Duodenal mucosa (tissue), 2 donors: ENCODE results near the gene GALNT13.

ENCODE experiments used
- H3K27ac ChIP-seq: one replicate; pipeline ENCODE4 v1.7.0; 2013; ENCODE audit warnings: low read depth, low read length
- H3K27me3 ChIP-seq, 2 donors: one replicate each; pipeline ENCODE4 v1.7.0; 2013; ENCODE audit warnings: low read length in 2 of 2, control low read depth in 1 of 2; ENCODE audit not compliant: insufficient read depth in 2 of 2, control insufficient read depth in 1 of 2
- H3K36me3 ChIP-seq, 2 donors: one replicate each; pipeline ENCODE4 v1.7.0; 2013; ENCODE audit warnings: low read length in 2 of 2, control low read depth in 1 of 2; ENCODE audit not compliant: insufficient read depth in 2 of 2, control insufficient read depth in 1 of 2
- H3K4me1 ChIP-seq, 2 donors: one replicate each; pipeline ENCODE4 v1.7.0; 2013; ENCODE audit warnings: low read length in 2 of 2, control low read depth in 1 of 2; ENCODE audit not compliant: insufficient read depth in 2 of 2, control insufficient read depth in 1 of 2
- H3K4me3 ChIP-seq, 2 donors: one replicate each; pipeline ENCODE4 v1.7.0; 2013; ENCODE audit warnings: low read length in 2 of 2, low read depth in 1 of 2
- H3K9ac ChIP-seq, 2 donors: one replicate each; pipeline ENCODE4 v1.7.0; 2013; ENCODE audit warnings: low read length in 2 of 2, low read depth in 1 of 2
- H3K9me3 ChIP-seq, 2 donors: one replicate each; pipeline ENCODE4 v1.7.0; 2013; ENCODE audit warnings: low read length in 2 of 2, control low read depth in 1 of 2; ENCODE audit not compliant: control insufficient read depth in 1 of 2

The GALNT13 gene

DNA sequence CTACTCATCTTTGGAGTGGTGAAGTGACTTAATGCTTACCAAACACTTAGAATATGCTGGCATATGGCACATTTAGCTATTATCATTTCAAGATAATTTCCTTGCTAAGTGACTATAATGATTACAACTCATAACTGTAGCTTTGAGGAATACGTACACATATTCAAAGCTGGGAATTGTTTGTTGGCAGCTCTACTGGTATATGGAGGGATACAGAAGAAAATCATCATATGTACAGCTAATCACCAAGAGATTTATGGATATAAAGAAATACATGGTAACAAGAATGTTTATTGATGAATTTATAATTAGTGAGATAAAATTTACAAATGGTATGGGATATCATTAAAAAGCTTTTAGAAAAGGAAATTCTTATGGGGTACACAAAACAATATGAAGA, 207.2 kb downstream of the GALNT13 start:
- Histone ChIP-seq H3K9me3 (no peaks in the 10 kb centered on the region), H3K9ac (no peak overlapping the region), H3K4me1 (no peaks in the 10 kb centered on the region), H3K36me3 (no peaks in the 10 kb centered on the region), H3K27me3 (no peaks in the 10 kb centered on the region), H3K4me3 (no peak overlapping the region), H3K27ac (no peak overlapping the region)

DNA sequence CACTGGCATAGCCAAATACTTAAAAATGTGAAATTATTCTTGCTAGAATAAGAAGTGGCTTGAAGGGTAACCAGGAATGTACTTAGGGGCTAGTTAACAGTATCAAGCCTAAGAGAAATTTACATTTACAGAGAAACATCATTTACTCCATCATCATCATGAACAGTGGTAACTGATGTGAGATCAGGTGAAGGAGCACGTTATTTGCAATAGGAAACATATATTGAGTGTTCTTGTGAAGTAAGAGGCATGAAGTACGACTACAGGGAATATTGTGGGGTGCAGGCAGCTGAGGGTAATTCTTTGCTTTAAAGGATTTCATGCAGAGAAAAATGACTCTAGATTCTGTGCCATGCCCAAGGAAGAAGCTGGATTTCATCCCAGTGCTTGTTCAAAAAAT, 220.8 kb downstream of the GALNT13 start:
- H3K27me3 ChIP-seq: no peaks in the 10 kb centered on the region
- H3K36me3 ChIP-seq: no peaks in the 10 kb centered on the region
- no peaks in the 10 kb centered on the region for H3K9me3 ChIP-seq
- H3K4me1 ChIP-seq: no peaks in the 10 kb centered on the region
- H3K9ac ChIP-seq: no peak overlapping the region
- H3K4me3 ChIP-seq: no peak overlapping the region
- no peak overlapping the region for H3K27ac ChIP-seq

GRCh38 chr2:154093856-154094255, 222.1 kb downstream of the GALNT13 start:
- H3K4me1 ChIP-seq: no peaks in the 10 kb centered on the region
- H3K36me3 ChIP-seq: no peaks in the 10 kb centered on the region
- H3K27me3 ChIP-seq: no peaks in the 10 kb centered on the region
- no peak overlapping the region for H3K27ac ChIP-seq
- no peak overlapping the region for H3K9ac ChIP-seq
- no peaks in the 10 kb centered on the region for H3K9me3 ChIP-seq
- no peak overlapping the region for H3K4me3 ChIP-seq

- H3K9ac ChIP-seq: no peak overlapping the region
- no peaks in the 10 kb centered on the region for H3K27me3 ChIP-seq
- no peaks in the 10 kb centered on the region for H3K9me3 ChIP-seq
- no peak overlapping the region for H3K4me3 ChIP-seq
- no peak overlapping the region for H3K27ac ChIP-seq
- H3K4me1 ChIP-seq: no peaks in the 10 kb centered on the region
- no peaks in the 10 kb centered on the region for H3K36me3 ChIP-seq
These were observed 226.2 kb downstream of the GALNT13 start for GRCh38 chr2:154097833-154098398.

- no peaks in the 10 kb centered on the region for H3K4me1 ChIP-seq
- no peak overlapping the region for H3K9ac ChIP-seq
- no peak overlapping the region for H3K27ac ChIP-seq
- no peaks in the 10 kb centered on the region for H3K27me3 ChIP-seq
- H3K9me3 ChIP-seq: peaks cover 0 to 2% of the 10 kb centered on the region in 2 donors
- H3K36me3 ChIP-seq: no peaks in the 10 kb centered on the region
- no peak overlapping the region for H3K4me3 ChIP-seq
These were observed 249.0 kb downstream of the GALNT13 start for GRCh38 chr2:154120706-154121105.

GRCh38 chr2:154125891-154126290, 254.2 kb downstream of the GALNT13 start:
- Histone ChIP-seq H3K4me3 (no peak overlapping the region), H3K4me1 (no peaks in the 10 kb centered on the region), H3K27me3 (no peaks in the 10 kb centered on the region), H3K9me3 (no peaks in the 10 kb centered on the region), H3K9ac (no peak overlapping the region), H3K36me3 (no peaks in the 10 kb centered on the region), H3K27ac (no peak overlapping the region)

- H3K4me1 ChIP-seq: no peaks in the 10 kb centered on the region
- H3K9me3 ChIP-seq: no peaks in the 10 kb centered on the region
- H3K4me3 ChIP-seq: no peak overlapping the region
- no peak overlapping the region for H3K27ac ChIP-seq
- H3K9ac ChIP-seq: no peak overlapping the region
- H3K27me3 ChIP-seq: no peaks in the 10 kb centered on the region
- H3K36me3 ChIP-seq: no peaks in the 10 kb centered on the region
These were observed 259.1 kb downstream of the GALNT13 start for GRCh38 chr2:154130821-154131220.

DNA sequence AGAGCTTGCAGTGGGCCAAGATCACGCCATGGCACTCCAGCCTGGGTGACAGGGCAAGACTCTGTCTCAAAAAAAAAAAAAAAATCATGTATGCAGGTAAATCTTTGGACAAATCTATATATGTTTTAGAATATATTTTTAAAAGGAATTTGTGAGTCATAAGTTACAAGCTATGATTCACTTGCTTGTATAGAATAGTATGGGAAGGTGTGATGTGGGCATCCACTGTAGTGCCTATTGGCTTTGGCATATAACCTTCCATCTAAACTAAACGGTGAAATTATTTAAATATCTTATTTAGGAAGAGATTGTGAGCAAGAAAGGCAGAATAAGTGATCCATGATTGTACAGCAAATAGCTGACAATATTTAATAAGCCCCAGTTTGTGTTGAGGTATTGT, 261.1 kb downstream of the GALNT13 start:
- no peaks in the 10 kb centered on the region for H3K9me3 ChIP-seq
- H3K9ac ChIP-seq: no peak overlapping the region
- H3K27me3 ChIP-seq: no peaks in the 10 kb centered on the region
- no peaks in the 10 kb centered on the region for H3K36me3 ChIP-seq
- no peaks in the 10 kb centered on the region for H3K4me1 ChIP-seq
- H3K27ac ChIP-seq: no peak overlapping the region
- H3K4me3 ChIP-seq: no peak overlapping the region

GRCh38 chr2:154133823-154134222, 262.1 kb downstream of the GALNT13 start:
- Histone ChIP-seq H3K27me3 (no peaks in the 10 kb centered on the region), H3K9me3 (no peaks in the 10 kb centered on the region), H3K4me1 (no peaks in the 10 kb centered on the region), H3K27ac (no peak overlapping the region), H3K36me3 (no peaks in the 10 kb centered on the region), H3K9ac (no peak overlapping the region), H3K4me3 (no peak overlapping the region)

DNA sequence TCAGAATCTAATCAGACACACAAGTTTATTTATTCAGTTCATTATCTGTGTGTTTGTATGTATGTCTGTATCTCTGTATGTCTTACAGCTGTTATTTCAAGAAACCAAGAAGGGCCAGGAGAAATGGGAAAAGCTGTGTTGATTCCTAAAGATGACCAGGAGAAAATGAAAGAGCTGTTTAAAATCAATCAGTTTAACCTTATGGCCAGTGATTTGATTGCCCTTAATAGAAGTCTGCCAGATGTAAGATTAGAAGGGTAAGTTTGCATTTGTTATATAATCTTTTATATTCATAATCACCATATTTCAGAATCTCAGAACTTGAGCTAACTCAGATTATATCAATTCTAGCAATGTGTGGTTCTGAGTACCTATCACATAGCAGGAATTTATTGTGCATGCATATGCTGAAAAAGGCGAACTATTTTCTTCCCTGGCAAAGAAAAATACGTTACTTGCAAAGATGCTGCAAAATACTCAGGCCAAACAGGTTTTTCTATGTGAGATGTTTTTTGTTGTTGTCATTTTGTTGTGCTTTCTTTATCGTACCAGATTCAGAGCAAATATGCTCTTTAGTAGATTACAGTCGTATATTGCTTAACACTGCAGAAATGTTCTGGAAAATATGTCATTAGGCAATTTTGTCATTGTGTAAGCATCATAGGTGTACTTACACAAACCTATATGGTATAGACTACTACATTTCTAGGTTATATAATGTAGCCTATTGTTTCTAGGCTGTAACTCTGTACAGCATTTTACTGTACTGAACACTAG, 268.7 kb downstream of the GALNT13 start:
- H3K4me1 ChIP-seq: no peaks in the 10 kb centered on the region
- H3K36me3 ChIP-seq: no peaks in the 10 kb centered on the region
- no peak overlapping the region for H3K9ac ChIP-seq
- no peaks in the 10 kb centered on the region for H3K27me3 ChIP-seq
- H3K9me3 ChIP-seq: no peaks in the 10 kb centered on the region
- no peak overlapping the region for H3K27ac ChIP-seq
- H3K4me3 ChIP-seq: no peak overlapping the region
